Brain microvascular endothelial cell (primary cell): ENCODE measurements around the gene TWIST2.

Source experiments
- DNase-seq: peaks from one replicate; pipeline ENCODE4 v3.0.0-alpha.2; 2020
- H3K27ac ChIP-seq: fragments of 250-450 bp; sonication (Bioruptor Pico); 2 replicates; pipeline ENCODE4 v1.5.1; 2020; ENCODE audit warnings: mild to moderate bottlenecking, moderate library complexity
- H3K27me3 ChIP-seq: fragments of 250-450 bp; sonication (Bioruptor Pico); replicated peaks from 2 replicates; pipeline ENCODE4 v1.5.1; 2020; ENCODE audit warnings: mild to moderate bottlenecking
- H3K36me3 ChIP-seq: fragments of 250-450 bp; sonication (Bioruptor Pico); replicated peaks from 2 replicates; pipeline ENCODE4 v1.5.1; 2020; ENCODE audit warnings: mild to moderate bottlenecking
- H3K4me3 ChIP-seq: 2 replicates; pipeline ENCODE4 v1.5.1; 2011; ENCODE audit warnings: low read depth, mild to moderate bottlenecking, control low read depth, low read length, moderate library complexity
- CTCF ChIP-seq: IDR thresholded peaks from 2 replicates; pipeline ENCODE4 v1.5.1; 2011; ENCODE audit warnings: low read depth, mild to moderate bottlenecking, moderate library complexity, low read length, control low read depth, inconsistent platforms; ENCODE audit errors: missing control alignments
- in situ Hi-C: cut with HindIII; loops from 2 replicates; pipeline ENCODE4 v1.10.0; 2017; ENCODE audit warnings: low sequenced_read_pairs, low pct_ligation_motif_present

TWIST2 gene

GRCh38 chr2:238891457-238892203 lies 43.7 kb downstream of the TWIST2 start:
- H3K27ac ChIP-seq, result no peak overlapping the region
- in situ Hi-C loops, result no loop called here

GRCh38 chr2:238892204-238892500 lies 44.3 kb downstream of the TWIST2 start:
- Histone ChIP-seq H3K27me3 (no peaks in the 10 kb centered on the region), H3K4me3 (no peak overlapping the region), H3K36me3 (no peaks in the 10 kb centered on the region), H3K27ac (no peak overlapping the region)
- TF ChIP-seq CTCF, result no peak
- no peak for DNase-seq
- in situ Hi-C loops, result no loop called here

More at GRCh38 chr2:238891457-238892203, 43.7 kb downstream of the TWIST2 start:
- TF ChIP-seq CTCF, result no peak
- Histone ChIP-seq H3K36me3 (no peaks in the 10 kb centered on the region), H3K27me3 (no peaks in the 10 kb centered on the region), H3K4me3 (no peak overlapping the region)
- DNase-seq, result no peak

GRCh38 chr2:238892796-238893195 lies 44.9 kb downstream of the TWIST2 start:
- in situ Hi-C loops, result no loop called here
- no peaks in the 10 kb centered on the region for H3K36me3 ChIP-seq
- H3K27ac ChIP-seq, result no peak overlapping the region
- H3K4me3 ChIP-seq, result no peak overlapping the region
- no peak for TF ChIP-seq CTCF
- DNase-seq, result no peak
- H3K27me3 ChIP-seq, result no peaks in the 10 kb centered on the region

GRCh38 chr2:238893349-238894000 lies 45.6 kb downstream of the TWIST2 start:
- no peak overlapping the region for H3K27ac ChIP-seq
- no peaks in the 10 kb centered on the region for H3K36me3 ChIP-seq
- DNase-seq, result no peak
- no peak for TF ChIP-seq CTCF
- H3K27me3 ChIP-seq, result no peaks in the 10 kb centered on the region
- in situ Hi-C loops, result no loop called here
- no peak overlapping the region for H3K4me3 ChIP-seq

GRCh38 chr2:238894226-238894949 lies 46.5 kb downstream of the TWIST2 start:
- TF ChIP-seq CTCF, result no peak
- no peak for DNase-seq
- Histone ChIP-seq H3K36me3 (no peaks in the 10 kb centered on the region), H3K4me3 (no peak overlapping the region), H3K27me3 (no peaks in the 10 kb centered on the region), H3K27ac (no peak overlapping the region)
- in situ Hi-C loops, result no loop called here
